IPS-15b (cell line): Measurements from ENCODE around the gene TTL.

Experiments
- H3K27me3 ChIP-seq: one replicate; pipeline ENCODE4 v1.6.1; 2013; ENCODE audit warnings: low read length; ENCODE audit not compliant: control insufficient read depth, insufficient read depth
- H3K36me3 ChIP-seq: one replicate; pipeline ENCODE4 v1.6.1; 2013; ENCODE audit warnings: low read length; ENCODE audit not compliant: control insufficient read depth, insufficient read depth
- H3K4me1 ChIP-seq: one replicate; pipeline ENCODE4 v1.6.1; 2013; ENCODE audit warnings: mild to moderate bottlenecking, low read length; ENCODE audit not compliant: control insufficient read depth, insufficient read depth
- H3K4me3 ChIP-seq: one replicate; pipeline ENCODE4 v1.5.1; 2013; ENCODE audit warnings: low read depth, low read length
- H3K9ac ChIP-seq: one replicate; pipeline ENCODE4 v1.6.1; 2013; ENCODE audit warnings: low read depth, mild to moderate bottlenecking, low read length
- H3K9me3 ChIP-seq: one replicate; pipeline ENCODE4 v1.6.1; 2013; ENCODE audit warnings: mild to moderate bottlenecking, low read length; ENCODE audit not compliant: control insufficient read depth, insufficient read depth

The TTL gene

DNA sequence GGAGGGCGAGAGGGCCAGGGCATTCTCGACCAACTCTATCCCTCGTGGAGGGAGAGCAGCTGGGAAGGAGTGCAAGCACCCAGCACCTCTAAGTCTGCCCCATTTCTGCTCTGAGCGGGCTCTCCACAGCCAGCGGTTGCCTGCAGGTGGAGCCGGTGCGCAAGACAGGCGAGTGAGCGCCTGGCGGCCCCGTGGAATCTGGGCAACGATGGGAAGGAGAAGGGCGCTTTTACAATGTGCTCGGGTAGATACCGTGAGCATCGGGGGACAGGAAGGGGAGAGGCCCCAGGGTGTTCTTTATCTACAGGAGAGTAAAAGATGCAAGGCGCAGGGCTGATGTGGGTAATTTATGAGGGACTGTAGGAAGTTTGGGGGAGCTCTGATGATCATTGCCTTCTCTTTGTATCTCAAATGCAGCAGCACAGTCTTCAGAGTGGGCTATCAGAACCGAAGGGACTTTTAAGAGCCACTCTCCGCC is 867 bp upstream of the TTL start:
- Histone ChIP-seq H3K9me3 (no peaks in the 10 kb centered on the region), H3K4me1 (peaks cover 7% of the 10 kb centered on the region), H3K9ac (peak overlapping the region; percentile 74), H3K4me3 (peak overlapping the region; percentile 79), H3K27me3 (peaks cover 22% of the 10 kb centered on the region), H3K36me3 (no peaks in the 10 kb centered on the region)

DNA sequence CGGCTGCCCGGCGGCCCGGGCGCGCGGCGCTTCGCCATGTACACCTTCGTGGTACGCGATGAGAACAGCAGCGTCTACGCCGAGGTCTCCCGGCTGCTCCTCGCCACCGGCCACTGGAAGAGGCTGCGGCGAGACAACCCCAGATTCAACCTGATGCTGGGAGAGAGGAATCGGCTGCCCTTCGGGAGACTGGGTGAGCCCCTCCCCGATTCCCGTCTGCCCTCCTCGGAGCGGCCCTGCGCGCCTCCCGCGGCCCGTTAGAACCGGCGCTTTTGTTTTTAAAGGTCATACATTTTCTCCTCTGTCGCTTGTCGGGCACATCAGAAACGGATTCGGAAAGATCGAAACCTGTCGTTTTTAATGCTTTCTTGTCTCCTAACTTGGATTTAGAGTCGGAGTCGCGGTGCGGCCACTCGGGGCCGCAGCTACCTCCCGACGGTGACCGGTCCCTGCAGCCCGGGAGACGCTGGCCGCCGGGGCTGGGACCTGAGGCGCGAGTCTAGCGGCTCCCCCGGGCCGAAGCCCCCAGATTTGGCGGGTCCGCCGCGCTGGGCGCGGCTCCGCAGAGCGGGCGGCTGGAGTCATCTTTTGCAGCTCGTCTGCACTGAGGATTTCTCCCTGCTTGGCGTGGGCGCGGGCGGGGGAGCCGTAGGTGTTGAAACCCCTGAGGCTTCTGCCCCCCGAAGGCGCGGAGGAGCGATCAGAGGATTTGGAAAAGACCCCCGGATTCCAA is 519 bp downstream of the TTL start:
- Histone ChIP-seq H3K9me3 (no peaks in the 10 kb centered on the region), H3K4me1 (peaks cover 7% of the 10 kb centered on the region), H3K36me3 (no peaks in the 10 kb centered on the region), H3K9ac (peak overlapping the region; percentile 73), H3K4me3 (peak overlapping the region; percentile 82), H3K27me3 (peaks cover 22% of the 10 kb centered on the region)

DNA sequence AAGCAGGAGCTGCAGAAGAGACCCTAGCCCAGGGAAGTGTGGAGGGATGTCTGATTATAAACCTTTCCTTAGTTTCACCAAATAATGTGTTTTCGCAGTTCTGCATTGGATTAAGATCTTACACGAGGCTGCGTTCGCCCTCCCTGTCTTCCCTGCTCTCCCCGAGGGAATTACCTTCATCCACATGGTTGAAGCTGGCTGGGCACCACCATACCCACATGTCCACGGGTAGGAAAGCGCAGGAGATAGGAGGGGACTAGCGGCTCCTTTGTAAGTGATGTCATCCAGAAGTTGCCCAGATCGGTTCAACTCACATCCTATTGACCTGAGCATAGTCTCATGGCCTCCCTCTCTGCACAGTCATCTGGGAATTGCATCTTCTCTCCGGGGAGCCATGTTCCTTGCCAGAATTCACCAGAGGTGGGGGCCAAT is 1.1 kb downstream of the TTL start:
- no peaks in the 10 kb centered on the region for H3K9me3 ChIP-seq
- H3K4me3 ChIP-seq: peak overlapping the region; percentile 82
- H3K36me3 ChIP-seq: no peaks in the 10 kb centered on the region
- H3K27me3 ChIP-seq: peaks cover 22% of the 10 kb centered on the region
- peaks cover 7% of the 10 kb centered on the region for H3K4me1 ChIP-seq
- H3K9ac ChIP-seq: no peak overlapping the region

DNA sequence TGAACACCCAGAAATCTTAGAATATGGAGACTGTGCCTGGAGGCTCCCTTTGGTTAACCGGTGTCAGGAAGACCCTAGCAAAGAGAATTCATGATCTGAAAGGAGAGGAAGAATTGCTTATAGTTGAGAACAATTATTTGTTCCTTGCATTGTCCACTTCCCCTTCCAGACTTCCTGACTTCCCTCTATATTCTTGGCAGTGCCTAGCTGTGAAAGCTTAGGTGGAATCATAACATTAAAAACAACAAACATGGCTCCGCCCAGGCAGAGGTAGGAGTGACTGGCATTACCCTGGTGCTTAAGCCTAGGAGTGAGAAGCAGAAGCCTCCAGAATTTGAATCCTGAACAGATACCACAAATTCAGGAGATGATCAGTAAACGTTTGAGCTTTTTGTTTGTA is 1.9 kb downstream of the TTL start:
- Histone ChIP-seq H3K9me3 (no peaks in the 10 kb centered on the region), H3K4me1 (peaks cover 7% of the 10 kb centered on the region), H3K4me3 (peak overlapping the region; percentile 82), H3K36me3 (no peaks in the 10 kb centered on the region), H3K9ac (no peak overlapping the region), H3K27me3 (peaks cover 22% of the 10 kb centered on the region)

DNA sequence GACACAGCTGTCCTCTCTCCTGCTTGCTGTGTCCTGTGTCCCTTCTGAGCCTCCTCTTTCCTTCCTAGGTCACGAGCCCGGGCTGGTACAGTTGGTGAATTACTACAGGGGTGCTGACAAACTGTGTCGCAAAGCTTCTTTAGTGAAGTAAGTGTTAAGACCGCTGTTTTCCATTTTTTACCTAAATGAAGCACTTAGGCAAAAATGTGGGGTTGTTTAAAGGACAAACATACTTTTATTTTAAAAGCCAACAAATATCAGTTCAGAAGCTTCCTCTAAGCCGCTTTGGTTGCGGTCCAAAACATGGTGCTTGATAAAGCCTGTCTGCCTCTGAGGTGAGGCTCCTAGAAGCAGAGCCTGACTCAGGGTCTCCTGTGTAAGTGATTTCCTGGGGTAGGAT is 3.9 kb downstream of the TTL start:
- H3K4me3 ChIP-seq: no peak overlapping the region
- H3K36me3 ChIP-seq: no peaks in the 10 kb centered on the region
- H3K4me1 ChIP-seq: peaks cover 7% of the 10 kb centered on the region
- H3K9me3 ChIP-seq: no peaks in the 10 kb centered on the region
- peaks cover 11% of the 10 kb centered on the region for H3K27me3 ChIP-seq
- no peak overlapping the region for H3K9ac ChIP-seq

DNA sequence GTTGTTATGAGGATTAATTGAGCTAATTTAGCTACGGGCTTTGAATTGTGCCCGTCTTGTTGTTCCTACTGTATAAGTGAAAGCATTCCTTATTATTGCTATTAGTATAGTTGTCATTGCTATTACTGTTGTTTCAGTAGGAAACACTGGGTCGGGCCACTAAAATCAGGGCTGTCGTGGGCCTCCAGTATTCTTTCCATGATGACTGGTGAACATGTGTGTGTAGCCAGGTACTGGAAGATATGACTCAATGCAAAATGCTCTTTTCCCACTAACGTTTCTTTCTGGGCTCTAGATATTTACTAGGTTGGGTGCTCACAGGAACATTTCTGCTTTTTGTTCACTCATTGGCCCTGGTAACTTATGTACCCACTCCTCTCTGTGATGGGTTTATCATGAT is 4.9 kb downstream of the TTL start:
- Histone ChIP-seq H3K4me3 (no peak overlapping the region), H3K4me1 (peaks cover 7% of the 10 kb centered on the region), H3K36me3 (no peaks in the 10 kb centered on the region), H3K9me3 (no peaks in the 10 kb centered on the region), H3K27me3 (peaks cover 11% of the 10 kb centered on the region), H3K9ac (no peak overlapping the region)

DNA sequence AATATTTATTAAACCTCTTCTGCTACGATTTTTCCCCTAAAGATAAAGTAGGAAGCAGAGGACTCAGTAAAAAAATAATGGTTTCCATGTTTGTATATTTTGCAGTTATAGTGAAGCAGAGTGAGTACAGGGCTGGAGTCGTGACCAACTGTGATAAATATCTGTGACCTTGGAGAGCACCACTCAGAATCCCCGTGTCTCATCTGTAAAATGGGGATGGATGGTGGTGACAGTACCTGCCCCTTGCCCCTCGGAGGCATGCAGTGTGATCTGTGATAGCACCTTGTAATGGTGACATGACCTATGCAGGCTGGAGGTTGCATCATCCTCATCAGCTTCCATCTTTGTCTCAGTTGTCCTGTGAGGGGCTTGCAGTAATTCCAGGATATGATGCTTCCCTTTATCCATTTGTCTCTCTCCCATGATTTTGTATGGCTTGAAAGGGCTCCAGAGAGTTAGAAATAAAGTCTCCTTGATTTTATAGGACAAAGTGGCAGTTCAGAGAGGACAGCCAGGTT is 5.5 kb downstream of the TTL start:
- Histone ChIP-seq H3K4me3 (no peak overlapping the region), H3K36me3 (no peaks in the 10 kb centered on the region)

DNA sequence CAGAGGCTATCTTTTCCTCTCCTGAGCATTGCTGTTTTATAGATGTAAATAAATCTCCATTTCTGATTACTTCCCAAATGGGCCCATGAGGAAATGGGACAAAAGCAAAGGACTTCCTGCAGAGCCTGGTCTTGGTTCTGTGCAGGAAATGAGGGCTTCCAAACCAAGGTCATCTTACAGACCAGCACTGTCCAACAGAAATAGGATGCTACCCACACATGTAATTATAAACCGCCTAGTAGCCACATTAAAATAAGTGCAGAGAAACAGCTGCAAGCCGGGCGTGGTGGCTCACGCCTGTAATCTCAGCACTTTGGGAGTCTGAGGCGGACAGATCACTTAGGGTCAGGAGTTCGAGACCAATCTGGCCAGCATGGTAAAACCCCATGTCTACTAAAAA is 6.2 kb downstream of the TTL start:
- H3K4me1 ChIP-seq: peaks cover 4% of the 10 kb centered on the region
- H3K4me3 ChIP-seq: no peak overlapping the region
- H3K36me3 ChIP-seq: no peaks in the 10 kb centered on the region
- H3K27me3 ChIP-seq: peaks cover 7% of the 10 kb centered on the region
- no peaks in the 10 kb centered on the region for H3K9me3 ChIP-seq
- no peak overlapping the region for H3K9ac ChIP-seq

More for the DNA sequence above, 5.5 kb downstream of the TTL start:
- Histone ChIP-seq H3K9me3 (no peaks in the 10 kb centered on the region), H3K4me1 (peaks cover 7% of the 10 kb centered on the region), H3K27me3 (peaks cover 11% of the 10 kb centered on the region), H3K9ac (no peak overlapping the region)

DNA sequence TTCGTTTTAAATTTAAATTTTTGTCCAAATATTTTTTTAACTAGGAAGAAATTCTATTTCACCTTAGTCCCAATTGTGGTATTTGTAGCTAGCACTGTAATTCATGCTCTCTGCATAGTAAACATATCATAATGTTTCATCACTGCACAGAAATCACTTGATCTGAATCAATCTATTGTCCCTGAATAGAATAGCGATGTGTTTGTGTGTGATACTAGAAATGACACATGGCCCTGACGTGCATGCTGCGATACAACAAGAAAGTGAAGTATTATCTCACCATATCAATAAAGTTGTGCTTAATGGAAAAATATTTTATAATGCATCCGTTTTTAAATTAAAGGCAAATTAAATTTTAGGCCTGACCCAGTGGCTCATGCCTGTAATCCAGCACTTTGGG is 10.0 kb downstream of the TTL start:
- Histone ChIP-seq H3K4me1 (no peaks in the 10 kb centered on the region), H3K9ac (no peak overlapping the region), H3K36me3 (peaks cover 11% of the 10 kb centered on the region)

DNA sequence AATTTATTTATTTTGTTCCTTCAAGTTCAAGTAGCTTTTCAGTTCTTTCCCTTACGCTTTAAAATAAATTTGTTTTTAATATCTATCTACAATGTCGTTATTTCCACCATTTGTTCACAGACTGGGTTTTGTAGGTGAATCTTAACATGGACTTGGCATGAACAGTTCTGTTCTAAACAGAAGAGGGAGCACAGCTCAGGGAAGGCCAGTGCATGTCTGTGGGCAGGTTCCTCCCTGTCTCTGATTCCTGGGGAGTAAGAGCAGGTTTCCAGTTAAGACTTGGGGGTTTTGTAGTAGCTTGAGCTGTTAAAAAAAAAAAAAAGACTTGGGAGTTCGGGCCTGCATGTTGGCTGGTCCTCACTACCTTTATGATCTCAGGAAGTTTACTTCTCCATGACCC is 11.1 kb downstream of the TTL start:
- Histone ChIP-seq H3K36me3 (peaks cover 11% of the 10 kb centered on the region), H3K27me3 (no peaks in the 10 kb centered on the region), H3K9me3 (no peaks in the 10 kb centered on the region), H3K9ac (no peak overlapping the region), H3K4me1 (no peaks in the 10 kb centered on the region), H3K4me3 (no peak overlapping the region)

More for the DNA sequence above, 10.0 kb downstream of the TTL start:
- no peak overlapping the region for H3K4me3 ChIP-seq
- H3K27me3 ChIP-seq: no peaks in the 10 kb centered on the region
- H3K9me3 ChIP-seq: no peaks in the 10 kb centered on the region

DNA sequence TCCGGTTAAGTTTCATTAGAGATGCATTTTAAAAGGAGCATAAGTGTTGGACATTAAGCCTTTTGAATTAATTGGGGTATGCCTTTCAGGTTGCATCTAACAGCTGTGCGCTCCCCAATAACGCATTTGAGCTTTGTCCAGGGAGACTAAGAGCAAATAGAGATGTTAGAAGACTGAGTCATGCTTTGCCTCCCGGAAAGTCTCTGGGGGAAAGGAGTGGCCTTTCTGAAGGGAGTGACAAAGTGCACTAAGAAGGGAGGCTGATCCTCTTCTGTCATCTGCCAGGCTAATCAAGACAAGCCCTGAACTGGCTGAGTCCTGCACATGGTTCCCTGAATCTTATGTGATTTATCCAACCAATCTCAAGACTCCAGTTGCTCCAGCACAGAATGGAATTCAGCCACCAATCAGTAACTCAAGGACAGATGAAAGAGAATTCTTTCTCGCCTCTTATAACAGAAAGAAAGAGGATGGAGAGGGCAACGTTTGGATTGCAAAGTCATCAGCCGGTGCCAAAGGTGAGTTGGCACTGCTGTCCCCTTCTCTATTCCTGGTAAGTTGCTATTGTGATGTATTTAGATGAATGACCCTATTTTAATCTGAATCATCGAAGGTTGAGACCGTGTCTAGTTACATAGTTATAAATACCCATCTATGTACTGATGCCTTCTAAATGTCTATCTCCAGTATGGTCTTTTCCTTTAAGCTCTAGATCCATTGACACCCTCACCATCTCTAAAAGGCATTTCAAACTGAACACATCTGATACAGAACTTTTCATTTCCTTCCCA is 12.1 kb downstream of the TTL start:
- H3K9ac ChIP-seq: no peak overlapping the region
- H3K4me1 ChIP-seq: no peaks in the 10 kb centered on the region
- H3K4me3 ChIP-seq: no peak overlapping the region
- no peaks in the 10 kb centered on the region for H3K9me3 ChIP-seq
- peaks cover 11% of the 10 kb centered on the region for H3K36me3 ChIP-seq
- H3K27me3 ChIP-seq: no peaks in the 10 kb centered on the region

DNA sequence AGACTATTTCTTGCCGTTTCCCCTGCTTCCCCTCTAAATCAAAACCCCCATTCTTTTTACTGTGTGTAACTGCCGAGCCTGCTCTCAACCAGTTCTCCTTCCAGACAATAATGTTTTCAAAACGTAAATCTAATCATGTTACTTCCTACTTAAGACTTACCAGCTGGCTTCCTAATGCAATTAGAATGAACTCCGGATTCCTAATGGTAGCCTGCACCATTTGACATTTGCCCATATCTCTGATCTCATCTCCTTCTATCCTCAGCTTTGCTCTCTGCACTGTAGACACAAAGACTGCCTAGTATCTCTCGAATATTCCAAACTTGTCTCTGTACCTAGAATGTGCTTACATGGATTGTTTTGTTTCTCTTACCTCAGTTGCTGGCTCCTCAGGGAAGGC is 12.9 kb downstream of the TTL start:
- Histone ChIP-seq H3K9ac (no peak overlapping the region), H3K4me3 (no peak overlapping the region), H3K9me3 (no peaks in the 10 kb centered on the region), H3K4me1 (no peaks in the 10 kb centered on the region), H3K27me3 (no peaks in the 10 kb centered on the region), H3K36me3 (peaks cover 11% of the 10 kb centered on the region)
